GM19035 (cell line): ENCODE measurements around the gene EVPL.
"Not testable (repeated sequence)": the region's sequence is repeated elsewhere in the genome, so short reads cannot be mapped to it uniquely, and the experiment has no call there.

ENCODE experiments used
- ATAC-seq: cut with Tn5 transposase; IDR thresholded peaks from one replicate; pipeline ENCODE4 v1.9.1; 2021; ENCODE audit not compliant: unreplicated experiment

Gene EVPL

GRCh38 chr17:76048711-76049110, 21.6 kb upstream of the EVPL start:
- ATAC-seq = no peak

DNA sequence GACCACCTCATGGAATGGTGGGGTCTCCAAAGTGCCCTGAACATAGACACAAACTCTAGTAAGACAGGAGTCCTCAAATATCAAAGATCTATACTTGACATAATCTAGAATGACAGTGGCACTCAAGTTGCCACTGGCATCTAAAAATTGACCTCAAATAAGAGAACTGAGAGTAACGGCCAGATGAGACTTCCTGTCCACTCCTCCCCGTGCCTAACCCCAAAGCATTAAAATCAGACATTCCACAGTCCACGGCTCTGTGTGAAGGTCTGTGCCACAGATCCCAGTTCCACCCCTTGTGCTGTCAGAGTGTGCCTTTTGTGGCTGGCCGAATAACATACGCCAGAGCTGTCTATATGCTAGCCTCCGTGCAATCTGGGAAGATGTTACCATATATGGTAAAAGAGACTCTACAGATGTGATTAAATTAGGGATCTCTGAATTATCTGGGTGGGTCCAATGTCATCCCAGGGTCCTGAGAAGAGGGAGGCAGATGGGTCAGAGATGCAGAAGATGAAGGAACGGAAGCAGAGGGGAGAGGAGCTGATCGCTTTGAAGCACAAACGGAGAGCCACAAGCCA, 21.0 kb upstream of the EVPL start:
- ATAC-seq = no peak

- no peak for ATAC-seq
Measured at GRCh38 chr17:76046064-76046463, 19.0 kb upstream of the EVPL start.

DNA sequence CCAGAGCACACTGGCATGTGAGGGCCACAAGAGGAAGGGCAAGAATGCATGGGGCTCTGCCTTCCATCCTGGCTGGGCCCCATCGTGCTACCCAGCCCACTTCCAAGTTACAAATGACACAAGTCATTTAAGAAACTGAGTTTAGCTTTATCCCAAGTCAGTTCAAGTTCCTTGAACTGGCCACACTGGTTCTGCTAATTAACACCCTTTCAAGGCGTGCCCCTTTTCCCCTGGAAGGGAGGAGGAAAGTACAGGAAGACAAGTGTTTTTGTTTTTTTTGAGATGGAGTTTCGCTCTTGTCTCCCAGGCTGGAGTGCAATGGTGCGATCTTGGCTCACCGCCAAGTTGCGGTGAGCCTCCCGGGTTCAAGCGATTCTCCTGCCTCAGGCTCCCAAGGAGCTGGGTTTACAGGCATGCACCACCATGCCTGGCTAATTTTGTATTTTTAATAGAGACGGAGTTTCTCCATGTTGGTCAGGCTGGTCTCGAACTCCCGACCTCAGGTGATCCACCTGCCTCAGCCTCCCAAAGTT, 17.4 kb upstream of the EVPL start:
- ATAC-seq = not testable (repeated sequence)

DNA sequence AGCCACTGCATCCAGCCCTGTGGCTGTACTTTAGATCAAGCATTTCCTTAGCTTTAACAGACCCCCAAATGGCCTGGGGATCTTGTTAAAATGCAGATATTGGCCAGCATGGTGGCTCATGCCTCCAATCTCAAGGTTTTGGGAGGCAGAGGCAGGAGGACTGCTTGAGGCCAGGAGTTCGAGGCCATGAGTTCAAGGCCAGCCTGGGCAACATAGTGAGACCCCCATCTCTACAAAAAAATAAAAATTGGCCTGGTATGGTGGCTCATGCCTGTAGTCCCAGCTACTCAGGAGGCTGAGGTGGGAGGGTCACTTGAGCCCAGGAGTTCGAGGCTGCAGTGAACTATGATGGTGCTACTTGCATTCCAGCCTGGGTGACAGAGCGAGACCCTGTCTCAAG, 15.8 kb upstream of the EVPL start:
- not testable (repeated sequence) for ATAC-seq

DNA sequence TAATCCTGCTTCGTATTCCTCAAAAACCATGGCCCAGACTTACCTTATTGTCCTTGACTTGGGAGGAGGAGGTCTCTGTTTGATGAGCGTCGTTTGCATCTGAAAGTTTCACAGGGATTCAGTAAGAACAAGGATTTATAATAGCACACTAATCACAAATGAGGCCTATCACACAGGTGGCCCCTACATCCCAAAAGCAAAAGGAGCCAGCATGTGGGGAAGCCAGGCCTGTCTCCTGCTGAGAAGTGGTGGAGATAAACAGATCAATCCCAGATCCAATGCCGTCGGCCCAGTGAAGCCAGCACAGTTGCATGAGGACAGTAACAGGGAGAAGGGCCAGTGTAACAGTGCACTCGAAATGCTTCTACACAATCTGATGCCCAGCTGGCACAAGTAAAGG, 13.3 kb upstream of the EVPL start:
- ATAC-seq = no peak

GRCh38 chr17:76039121-76039520, 12.0 kb upstream of the EVPL start:
- ATAC-seq = no peak

GRCh38 chr17:76038050-76038449, 10.9 kb upstream of the EVPL start:
- ATAC-seq = no peak

- ATAC-seq = no peak
Measured at GRCh38 chr17:76036497-76037261, 9.6 kb upstream of the EVPL start.

DNA sequence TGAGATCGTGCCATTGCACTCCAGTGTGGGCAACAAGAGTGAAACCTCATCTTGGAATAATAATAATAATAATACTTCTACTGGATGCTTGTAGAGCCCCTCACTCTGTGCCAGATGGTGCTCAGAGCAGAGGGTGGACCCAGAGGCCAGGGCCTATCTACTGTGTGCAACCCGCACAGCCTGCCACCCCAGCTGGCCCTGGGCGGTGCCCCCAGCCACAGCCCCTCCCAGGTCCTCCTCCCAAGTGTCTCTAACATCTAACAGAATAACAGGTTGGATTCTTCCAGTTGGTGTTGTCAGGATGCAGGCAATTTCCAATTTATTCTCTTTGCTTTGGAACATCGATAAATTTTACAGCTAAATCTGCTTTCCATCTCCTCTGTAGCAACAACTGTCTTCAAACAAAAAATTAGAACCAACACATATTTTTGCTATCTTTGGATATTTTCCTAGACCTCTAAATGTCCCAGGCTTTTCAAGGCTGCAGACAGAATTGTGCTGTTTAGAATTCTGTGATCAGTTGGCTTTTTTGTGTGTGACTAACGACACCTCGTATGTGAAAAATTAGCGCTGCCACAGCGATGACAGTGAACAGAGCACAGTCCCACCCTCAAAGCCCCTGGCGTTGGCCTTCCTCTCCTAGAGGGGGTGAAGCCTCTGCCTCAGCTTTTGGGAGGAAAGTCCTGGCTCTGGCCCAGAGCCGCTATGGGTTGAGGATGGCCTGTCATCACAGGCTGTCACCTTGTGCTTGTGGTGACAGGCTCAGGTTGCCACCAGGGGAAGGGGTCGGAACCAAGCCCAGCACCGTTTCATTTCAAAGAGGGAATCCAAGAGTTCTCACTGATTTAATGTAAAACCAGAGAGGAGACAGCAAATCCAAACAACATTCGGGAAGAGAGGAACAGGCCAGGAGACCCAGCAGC, 7.6 kb upstream of the EVPL start:
- ATAC-seq = no peak

DNA sequence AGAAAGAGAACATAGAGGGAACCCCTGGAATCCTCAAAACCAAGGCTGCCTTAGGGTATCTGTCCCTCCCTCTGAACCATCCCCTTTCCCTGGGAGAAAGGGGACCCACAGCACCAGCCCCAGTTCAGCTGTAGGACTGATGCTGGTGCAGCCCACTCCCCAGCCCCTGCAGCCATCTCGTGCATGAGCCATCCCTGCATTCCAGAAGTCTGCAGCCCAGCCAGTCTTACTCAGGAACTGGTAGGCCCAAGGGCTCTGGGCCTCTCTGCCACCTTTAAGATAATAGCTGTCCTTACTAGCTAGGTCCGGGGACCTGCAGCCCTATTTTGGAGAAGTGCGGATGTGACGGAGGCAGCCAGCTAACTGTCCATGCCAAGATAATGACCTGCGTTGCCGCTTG, 6.0 kb upstream of the EVPL start:
- no peak for ATAC-seq

GRCh38 chr17:76032780-76033108, 5.6 kb upstream of the EVPL start:
- no peak for ATAC-seq

DNA sequence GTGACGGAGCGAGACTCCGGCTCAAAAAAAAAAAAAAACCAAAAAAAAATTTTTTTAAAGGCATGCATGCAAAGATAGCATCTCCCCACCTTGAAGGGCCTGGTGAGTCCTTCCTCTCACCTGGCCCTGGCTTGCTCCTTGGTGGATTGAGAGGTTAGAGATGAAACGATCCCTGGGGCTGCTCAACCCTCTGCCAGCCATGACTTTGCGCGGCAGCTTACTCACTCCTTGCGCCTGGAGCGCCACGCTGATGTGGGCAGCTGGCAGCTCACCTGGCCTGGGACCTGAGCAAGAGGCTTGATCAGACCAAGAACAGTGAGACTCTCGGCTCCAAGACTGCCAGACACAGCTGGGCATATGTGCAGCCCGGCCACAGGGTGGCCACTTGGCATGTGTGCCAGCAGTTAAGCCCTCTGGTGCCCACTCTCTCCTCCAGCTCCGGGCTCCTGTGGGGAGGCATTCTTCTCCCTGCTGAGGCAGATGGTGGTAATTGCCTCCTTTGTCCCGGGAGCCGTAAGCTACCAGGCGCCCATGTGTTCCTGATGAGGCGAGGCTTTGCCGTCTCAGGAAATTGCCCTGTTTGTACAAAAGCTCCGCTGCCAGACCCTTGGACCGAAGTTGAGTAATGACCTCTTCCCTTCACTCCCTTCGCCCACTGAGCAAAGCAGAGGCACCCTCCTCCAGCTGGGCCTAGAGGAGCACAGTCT, 5.1 kb upstream of the EVPL start:
- ATAC-seq = no peak

- no peak for ATAC-seq
Measured at GRCh38 chr17:76026714-76027158, 370 bp downstream of the EVPL start.

DNA sequence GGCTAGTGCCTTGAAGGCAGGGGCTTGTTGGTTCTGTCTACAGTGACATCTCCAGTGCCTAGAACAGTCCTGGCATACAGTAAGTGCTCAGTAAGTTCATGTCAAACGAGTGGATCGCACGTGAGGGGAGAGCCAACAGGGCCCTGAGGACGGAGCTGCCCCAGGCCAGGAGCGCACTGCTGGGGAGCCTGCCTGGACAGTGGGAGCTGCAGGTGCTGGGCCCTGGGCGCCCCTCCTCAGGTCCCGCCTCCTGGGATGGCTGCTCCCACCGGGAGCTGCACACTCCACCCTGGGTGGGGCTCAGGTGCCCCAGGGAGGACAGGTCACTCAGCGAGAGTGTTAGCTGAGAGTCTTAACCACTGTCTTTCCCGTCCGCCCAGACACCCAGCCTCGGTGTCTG, 1.8 kb downstream of the EVPL start:
- ATAC-seq = no peak

- no peak for ATAC-seq
Measured at GRCh38 chr17:76024353-76024752, 2.8 kb downstream of the EVPL start.

DNA sequence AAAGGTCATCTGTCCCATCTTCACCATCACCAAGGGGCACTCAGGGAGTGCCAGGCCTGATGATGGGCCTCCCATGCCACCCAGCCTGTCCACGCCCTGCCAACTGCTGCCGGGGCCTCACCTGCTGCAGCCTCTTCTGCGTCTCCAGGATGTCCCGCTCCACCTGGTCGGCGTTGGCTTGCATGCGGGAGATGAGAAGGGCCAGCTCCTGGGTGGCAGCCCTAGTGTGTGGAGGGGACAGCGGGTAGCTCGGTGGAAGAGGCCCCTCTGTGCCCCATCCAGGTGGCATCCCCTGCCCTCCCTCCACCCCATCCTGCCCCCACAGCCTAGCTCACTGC, 3.2 kb downstream of the EVPL start:
- no peak for ATAC-seq

- ATAC-seq = no peak
Measured at GRCh38 chr17:76022973-76023899, 3.9 kb downstream of the EVPL start.

DNA sequence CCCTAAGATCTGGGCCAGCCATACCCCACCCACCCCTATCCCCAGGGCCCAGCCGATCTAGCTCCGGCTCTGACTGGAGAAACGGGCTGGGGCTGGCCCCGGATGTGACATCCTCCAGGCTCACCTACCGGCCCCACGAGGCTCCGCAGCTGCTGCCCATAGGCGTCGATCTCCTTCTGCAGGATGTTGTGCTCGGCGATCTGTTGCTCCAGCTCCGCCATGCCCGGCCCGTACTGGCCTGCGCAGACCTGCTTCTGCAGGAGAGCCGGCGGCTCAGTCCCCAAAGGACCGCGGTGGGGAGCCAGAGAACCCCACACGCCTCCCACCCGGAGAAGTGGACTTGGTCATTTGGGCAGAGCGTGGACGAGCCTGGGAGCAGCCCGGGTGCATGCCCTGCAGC, 4.8 kb downstream of the EVPL start:
- ATAC-seq = no peak

GRCh38 chr17:76019833-76020467, 7.2 kb downstream of the EVPL start:
- ATAC-seq = no peak
